Hematopoietic multipotent progenitor cell treated with erythropoietin and hydrocortisone succinate and interleukin-3 and kit ligand, for 8 days (in vitro differentiated cells): ENCODE results near the gene VAT1.
A peak's percentile ranks its signal among the peaks of the same experiment; 100 is the strongest.
"Not testable (repeated sequence)": the region's sequence is repeated elsewhere in the genome, so short reads cannot be mapped to it uniquely, and the experiment has no call there.

ENCODE experiments used
- DNase-seq: peaks from one replicate; pipeline ENCODE4 v3.0.0-alpha.2; 2015

Gene VAT1

GRCh38 chr17:43003542-43004172, 18.5 kb downstream of the VAT1 start:
- DNase-seq = no peak

GRCh38 chr17:43000894-43001293, 21.3 kb downstream of the VAT1 start:
- not testable (repeated sequence) for DNase-seq

- no peak for DNase-seq
Measured at GRCh38 chr17:42999003-42999525, 23.1 kb downstream of the VAT1 start.

DNA sequence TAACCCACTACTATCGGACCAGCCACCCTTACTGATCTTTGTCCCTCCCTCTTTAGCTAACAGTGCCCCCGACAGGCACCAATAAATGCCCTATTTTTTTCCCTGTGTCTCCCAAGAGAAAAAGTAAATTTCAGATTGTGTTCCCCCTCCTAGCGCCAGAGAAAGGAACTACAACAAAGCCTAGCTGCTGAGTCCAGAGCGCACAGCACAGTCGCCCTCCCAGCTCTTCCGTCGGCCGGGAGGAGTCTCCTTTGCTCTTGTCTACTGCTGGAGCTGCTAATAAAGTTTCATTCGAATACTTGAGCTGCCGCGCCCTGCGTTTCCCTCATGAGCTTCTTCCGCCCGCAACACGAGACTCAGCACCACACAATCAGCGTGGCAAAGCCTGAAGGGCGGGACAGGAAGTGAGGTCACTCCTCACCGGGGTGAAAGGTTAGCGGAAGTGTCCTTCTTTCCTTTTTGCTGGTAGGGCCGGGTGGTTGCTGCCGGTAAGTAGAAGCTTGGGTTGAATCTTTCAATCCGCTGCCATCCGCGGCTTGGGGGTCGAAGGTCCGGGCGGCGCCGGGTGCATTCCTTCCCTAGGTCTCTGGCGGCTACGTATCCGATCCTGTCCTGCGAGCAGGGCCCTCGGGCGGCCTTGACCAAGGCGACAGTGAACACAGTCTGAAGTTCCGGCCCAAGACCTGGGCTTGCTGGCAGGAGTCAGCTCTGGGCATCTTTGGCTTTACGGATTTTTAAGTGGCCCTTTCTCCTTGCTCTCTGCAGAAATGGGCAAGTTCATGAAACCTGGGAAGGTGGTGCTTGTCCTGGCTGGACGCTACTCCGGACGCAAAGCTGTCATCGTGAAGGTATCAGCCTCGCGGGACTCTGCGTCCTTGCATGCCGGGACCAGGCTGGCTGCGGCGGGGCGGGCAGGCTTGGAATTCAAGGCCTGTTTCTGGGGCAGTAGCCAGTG, 23.9 kb downstream of the VAT1 start, which contains the start of gene RPL27:
Gene RPL27 (plus strand): TSS at position 436 of the 955 bp plus-strand sequence. CDS start 332 bp downstream, at position 768.
- peak; percentile 100 for DNase-seq

- no peak for DNase-seq
Measured at GRCh38 chr17:42997390-42997983, 24.7 kb downstream of the VAT1 start.

- not testable (repeated sequence) for DNase-seq
Measured at GRCh38 chr17:42993913-42994312, 28.3 kb downstream of the VAT1 start.

- DNase-seq = no peak
Measured at GRCh38 chr17:42992872-42993271, 29.3 kb downstream of the VAT1 start.

DNA sequence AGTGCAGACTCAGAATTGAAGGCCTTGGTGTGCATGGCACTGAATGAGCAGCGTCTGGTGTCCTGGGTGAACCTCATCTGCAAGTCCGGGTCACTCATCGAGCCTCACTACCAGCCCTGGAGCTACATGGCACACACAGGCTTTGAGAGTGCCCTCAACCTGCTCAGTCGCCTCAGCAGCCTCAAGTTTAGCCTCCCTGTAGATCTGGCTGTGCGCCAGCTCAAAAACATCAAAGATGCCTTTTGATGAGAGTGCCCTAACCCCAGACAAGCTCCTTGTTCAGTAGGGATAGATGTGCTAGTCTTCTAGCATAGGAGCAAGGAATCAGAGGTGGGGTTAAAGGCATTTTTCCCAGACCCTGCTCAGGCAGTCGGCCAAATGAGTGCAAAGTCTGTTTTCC, 30.7 kb downstream of the VAT1 start:
- DNase-seq = no peak

- no peak for DNase-seq
Measured at GRCh38 chr17:42989726-42990652, 32.2 kb downstream of the VAT1 start.

DNA sequence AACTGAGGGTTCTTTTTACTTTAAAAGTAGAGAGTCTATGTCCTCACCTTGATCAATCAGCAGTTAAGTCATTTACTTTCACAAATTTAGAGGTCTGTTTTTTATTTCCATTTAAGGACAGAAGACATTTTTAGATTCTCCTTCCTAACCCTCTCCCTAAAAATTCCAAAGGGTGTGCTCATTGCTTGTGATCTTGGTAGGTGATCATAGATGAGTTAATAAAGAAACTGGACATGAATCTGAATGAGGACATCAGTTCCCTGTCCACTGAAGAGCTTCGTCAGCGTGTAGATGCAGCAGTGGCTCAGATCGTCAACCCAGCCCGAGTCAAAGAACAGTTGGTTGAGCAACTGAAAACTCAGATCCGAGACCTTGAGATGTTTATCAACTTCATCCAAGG, 33.0 kb downstream of the VAT1 start:
- no peak for DNase-seq

DNA sequence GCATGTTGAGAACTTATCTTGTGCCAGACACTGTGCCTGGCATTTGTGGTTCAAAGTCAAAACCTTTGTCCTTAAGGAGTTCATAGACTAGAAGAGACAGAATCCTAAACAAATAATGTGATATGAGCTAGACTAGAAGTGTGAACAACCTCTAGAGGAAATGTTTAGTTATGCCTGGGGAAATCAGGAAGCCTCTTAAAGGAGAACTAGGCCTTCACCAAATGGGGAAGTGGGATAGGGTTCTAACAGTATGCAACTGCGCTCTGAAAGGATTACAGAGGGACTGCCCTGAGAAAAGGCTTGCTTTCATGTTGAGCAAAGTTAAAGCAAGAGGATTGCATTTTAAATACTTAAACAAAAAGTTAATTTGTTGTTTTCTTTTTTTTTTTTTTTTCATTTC, 37.0 kb downstream of the VAT1 start:
- DNase-seq = no peak

DNA sequence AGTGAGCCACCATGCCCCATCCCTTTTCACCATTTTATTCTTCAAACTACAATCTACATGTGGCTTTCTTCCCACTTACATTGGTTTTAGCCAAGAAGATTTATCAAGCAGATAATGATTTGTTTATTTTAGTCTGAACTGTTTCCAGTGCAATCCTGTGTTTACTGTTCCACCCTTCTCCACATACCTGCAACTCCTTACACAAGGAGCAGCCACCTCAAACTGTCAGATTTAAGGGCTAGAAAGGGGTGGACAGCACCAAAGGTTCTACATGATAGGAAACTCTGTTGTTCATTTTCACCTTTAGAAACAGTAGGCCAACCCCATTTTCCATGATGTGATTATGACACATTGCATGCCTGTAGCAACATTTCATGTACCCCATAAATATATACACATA, 39.9 kb downstream of the VAT1 start:
- DNase-seq = no peak

GRCh38 chr17:42980766-42981397, 41.3 kb downstream of the VAT1 start:
- DNase-seq = peak; percentile 56

- peak; percentile 90 for DNase-seq
Measured at GRCh38 chr17:42980274-42980765, 41.9 kb downstream of the VAT1 start, which contains the start of gene RUNDC1. Gene RUNDC1, plus strand, starts transcription at chr17:42980565. Its CDS starts 12 bp downstream, at chr17:42980577.

GRCh38 chr17:42979511-42980273, 42.5 kb downstream of the VAT1 start, which contains the start of gene PTGES3L:
Gene PTGES3L, minus strand, starts transcription at chr17:42980080. Its CDS starts 27 bp downstream, at chr17:42980053.
- peak; percentile 78 for DNase-seq

- DNase-seq = not testable (repeated sequence)
Measured at GRCh38 chr17:42975701-42976100, 46.5 kb downstream of the VAT1 start.

GRCh38 chr17:42975265-42975664, 46.9 kb downstream of the VAT1 start:
- no peak for DNase-seq

- not testable (repeated sequence) for DNase-seq
Measured at GRCh38 chr17:42973323-42973722, 48.9 kb downstream of the VAT1 start.

DNA sequence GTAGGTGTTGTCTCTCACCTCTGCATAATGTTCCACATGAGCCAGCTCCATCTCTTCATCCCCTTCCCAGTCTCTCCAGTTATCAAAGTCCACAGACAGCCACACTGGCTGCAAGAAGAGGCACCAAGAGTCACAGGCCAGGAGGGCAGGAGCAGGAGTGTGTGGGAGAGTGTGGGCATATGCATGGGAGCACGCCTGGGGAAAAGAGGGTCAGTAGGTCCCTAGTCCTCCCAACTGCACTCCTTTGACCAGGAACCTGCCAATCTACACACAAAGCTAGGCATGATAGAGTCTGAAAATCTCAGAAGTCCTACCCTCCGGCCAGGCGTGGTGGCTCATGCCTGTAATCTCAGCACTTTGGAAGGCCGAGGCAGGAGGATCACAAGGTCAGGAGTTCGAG, 50.6 kb downstream of the VAT1 start:
- no peak for DNase-seq

DNA sequence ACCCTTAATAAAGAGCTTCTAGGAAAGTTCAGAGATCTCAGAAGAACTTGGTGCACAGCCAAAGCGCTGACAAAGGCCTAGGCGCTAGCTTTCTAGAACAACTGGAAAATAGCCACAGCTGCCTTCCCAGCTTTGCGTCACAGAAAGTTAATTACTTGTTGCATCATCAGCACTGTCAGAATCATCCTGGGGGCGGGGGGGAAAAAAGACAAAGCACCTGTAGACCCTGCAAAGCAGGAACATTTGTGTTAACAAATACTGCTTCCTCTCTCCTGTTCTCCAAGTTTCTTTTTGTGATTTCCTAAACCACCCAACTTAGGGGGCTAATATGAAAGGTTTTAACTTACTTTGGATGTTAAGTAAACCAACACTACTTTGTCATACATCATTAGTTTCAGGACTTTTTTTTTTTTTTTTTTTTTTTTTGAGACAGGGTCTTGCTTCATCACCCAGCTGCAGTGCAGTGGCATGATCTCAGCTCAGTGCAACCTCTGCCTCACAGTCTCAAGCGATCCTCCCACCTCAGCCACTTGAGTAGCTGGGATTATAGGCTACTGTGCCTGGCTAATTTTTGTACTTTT, 53.1 kb downstream of the VAT1 start:
- no peak for DNase-seq
